AG04449 (cell line): ENCODE data around the gene USH2A.

ENCODE experiments used
- CTCF ChIA-PET: fragments of 350-600 bp; formaldehyde crosslinking; extraction: SDS; loops from one replicate; lab custom pipeline; 2021; ENCODE audit warnings: antibody characterized with exemption; lab: Yijun Ruan, JAX
- POLR2A ChIA-PET: fragments of 400-600, 350-600 bp; formaldehyde crosslinking; extraction: SDS; loops from one replicate; lab custom pipeline; 2020; ENCODE audit warnings: antibody characterized with exemption, inconsistent platforms; lab: Yijun Ruan, JAX
- DNase-seq: peaks from one replicate; pipeline ENCODE4 v3.0.0-alpha.2; 2010; ENCODE audit warnings: low read depth, low spot score
- H3K4me3 ChIP-seq: 2 replicates; pipeline ENCODE4 v1.5.1; 2011; ENCODE audit warnings: low read depth, mild to moderate bottlenecking, control low read depth, low read length
- TF ChIP-seq, protein P1 (sequence below): IDR thresholded peaks from one replicate; pipeline ENCODE4 v1.5.1; 2011; ENCODE audit warnings: mild to moderate bottlenecking, moderate library complexity, low read length, control low read depth, inconsistent platforms; ENCODE audit not compliant: insufficient read depth; ENCODE audit errors: missing control alignments

The USH2A gene, protein sequence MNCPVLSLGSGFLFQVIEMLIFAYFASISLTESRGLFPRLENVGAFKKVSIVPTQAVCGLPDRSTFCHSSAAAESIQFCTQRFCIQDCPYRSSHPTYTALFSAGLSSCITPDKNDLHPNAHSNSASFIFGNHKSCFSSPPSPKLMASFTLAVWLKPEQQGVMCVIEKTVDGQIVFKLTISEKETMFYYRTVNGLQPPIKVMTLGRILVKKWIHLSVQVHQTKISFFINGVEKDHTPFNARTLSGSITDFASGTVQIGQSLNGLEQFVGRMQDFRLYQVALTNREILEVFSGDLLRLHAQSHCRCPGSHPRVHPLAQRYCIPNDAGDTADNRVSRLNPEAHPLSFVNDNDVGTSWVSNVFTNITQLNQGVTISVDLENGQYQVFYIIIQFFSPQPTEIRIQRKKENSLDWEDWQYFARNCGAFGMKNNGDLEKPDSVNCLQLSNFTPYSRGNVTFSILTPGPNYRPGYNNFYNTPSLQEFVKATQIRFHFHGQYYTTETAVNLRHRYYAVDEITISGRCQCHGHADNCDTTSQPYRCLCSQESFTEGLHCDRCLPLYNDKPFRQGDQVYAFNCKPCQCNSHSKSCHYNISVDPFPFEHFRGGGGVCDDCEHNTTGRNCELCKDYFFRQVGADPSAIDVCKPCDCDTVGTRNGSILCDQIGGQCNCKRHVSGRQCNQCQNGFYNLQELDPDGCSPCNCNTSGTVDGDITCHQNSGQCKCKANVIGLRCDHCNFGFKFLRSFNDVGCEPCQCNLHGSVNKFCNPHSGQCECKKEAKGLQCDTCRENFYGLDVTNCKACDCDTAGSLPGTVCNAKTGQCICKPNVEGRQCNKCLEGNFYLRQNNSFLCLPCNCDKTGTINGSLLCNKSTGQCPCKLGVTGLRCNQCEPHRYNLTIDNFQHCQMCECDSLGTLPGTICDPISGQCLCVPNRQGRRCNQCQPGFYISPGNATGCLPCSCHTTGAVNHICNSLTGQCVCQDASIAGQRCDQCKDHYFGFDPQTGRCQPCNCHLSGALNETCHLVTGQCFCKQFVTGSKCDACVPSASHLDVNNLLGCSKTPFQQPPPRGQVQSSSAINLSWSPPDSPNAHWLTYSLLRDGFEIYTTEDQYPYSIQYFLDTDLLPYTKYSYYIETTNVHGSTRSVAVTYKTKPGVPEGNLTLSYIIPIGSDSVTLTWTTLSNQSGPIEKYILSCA (N-terminal part only)

DNA sequence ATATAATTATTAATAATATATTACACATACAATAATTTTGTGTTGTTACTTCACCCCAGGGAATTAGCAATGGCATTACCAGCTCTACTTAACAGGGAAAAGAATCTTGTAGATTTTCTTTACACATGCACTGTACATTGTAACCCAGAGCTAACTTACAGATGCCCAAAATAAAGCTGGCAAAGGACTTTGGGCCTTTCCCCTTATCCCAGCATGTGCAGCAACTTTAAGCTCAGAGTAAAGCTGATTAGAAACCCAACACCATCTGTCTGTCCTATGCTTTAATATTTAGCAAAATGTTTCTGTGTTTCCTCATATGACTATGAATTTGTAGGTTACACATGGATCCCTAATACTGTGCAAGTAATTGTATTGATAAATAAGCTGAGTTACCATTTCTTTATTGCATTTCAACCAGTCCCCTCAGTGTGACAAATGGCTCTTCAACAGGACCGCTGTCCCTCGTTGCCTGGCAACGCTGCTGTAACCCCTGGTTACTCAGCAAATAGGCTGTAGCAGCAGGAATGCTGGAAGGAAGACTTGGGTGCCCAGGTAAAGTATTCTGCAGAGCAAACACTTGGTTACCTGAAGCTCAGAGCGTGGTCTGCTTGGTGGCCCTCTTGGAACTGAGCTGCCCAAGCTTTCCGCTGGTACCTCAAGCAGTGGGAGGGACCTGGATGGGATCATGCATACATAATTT, at the start of gene USH2A:
Gene USH2A, minus strand, starts transcription at position 628 of the 700 bp plus-strand sequence. CDS start 1,112 bp downstream, outside the sequence.
- ChIA-PET CTCF (no interaction called here), POLR2A (no interaction called here)
- DNase-seq: no peak
- H3K4me3 ChIP-seq: no peak within 1 kb of the TSS
- TF ChIP-seq, protein P1, sequence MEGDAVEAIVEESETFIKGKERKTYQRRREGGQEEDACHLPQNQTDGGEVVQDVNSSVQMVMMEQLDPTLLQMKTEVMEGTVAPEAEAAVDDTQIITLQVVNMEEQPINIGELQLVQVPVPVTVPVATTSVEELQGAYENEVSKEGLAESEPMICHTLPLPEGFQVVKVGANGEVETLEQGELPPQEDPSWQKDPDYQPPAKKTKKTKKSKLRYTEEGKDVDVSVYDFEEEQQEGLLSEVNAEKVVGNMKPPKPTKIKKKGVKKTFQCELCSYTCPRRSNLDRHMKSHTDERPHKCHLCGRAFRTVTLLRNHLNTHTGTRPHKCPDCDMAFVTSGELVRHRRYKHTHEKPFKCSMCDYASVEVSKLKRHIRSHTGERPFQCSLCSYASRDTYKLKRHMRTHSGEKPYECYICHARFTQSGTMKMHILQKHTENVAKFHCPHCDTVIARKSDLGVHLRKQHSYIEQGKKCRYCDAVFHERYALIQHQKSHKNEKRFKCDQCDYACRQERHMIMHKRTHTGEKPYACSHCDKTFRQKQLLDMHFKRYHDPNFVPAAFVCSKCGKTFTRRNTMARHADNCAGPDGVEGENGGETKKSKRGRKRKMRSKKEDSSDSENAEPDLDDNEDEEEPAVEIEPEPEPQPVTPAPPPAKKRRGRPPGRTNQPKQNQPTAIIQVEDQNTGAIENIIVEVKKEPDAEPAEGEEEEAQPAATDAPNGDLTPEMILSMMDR: no peak

DNA sequence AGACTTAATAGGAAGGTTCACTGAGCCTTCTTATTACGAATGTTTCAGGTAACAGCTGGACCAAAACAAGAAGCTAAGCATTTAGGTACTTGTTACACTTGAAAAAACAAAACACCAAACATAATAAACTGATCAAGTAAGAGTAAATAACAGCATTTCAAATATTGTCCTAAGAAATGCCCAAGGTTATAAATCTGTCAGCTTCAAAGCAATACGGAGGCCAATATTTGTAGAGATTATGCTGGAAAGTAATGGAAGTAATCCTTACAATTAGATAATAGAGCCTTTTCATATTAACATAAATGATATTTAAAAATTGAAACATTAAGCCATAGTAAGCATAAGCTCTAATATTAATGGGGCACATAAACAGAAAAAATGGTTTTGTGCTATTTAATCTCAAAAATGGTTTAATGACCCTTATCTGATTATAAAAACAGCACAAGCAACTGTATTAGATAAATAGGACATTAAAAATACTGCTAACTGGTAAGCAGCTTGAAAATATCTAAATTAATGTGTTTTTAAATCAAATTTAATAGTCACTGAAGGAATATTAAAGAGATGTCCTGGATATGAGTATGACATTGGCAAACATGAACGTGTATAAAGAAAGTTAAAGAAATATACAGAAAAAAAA, 43.0 kb upstream of the USH2A start:
- ChIA-PET CTCF (no interaction called here), POLR2A (no interaction called here)
- TF ChIP-seq, protein P1: no peak
- H3K4me3 ChIP-seq: no peak overlapping the region
- DNase-seq: no peak

DNA sequence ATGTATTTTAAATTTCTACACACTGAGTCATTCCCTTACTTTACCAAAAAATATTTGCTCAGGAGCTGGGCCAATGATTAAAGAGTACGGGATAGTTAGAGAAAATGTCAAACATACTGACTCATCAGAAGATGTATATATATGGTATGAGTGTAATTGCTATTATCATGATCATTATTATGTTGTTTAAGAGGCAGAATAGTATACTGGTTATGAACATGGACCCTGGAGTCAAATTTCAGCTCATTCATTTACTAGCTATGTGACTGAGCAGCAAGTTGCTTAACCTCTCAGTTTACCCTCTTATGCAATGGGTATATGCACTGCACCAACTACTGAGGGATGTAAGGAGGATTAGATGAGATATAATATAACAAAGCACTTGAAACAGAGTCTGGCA, 41.2 kb upstream of the USH2A start:
- CTCF ChIA-PET: no interaction called here
- POLR2A ChIA-PET: no interaction called here

DNA sequence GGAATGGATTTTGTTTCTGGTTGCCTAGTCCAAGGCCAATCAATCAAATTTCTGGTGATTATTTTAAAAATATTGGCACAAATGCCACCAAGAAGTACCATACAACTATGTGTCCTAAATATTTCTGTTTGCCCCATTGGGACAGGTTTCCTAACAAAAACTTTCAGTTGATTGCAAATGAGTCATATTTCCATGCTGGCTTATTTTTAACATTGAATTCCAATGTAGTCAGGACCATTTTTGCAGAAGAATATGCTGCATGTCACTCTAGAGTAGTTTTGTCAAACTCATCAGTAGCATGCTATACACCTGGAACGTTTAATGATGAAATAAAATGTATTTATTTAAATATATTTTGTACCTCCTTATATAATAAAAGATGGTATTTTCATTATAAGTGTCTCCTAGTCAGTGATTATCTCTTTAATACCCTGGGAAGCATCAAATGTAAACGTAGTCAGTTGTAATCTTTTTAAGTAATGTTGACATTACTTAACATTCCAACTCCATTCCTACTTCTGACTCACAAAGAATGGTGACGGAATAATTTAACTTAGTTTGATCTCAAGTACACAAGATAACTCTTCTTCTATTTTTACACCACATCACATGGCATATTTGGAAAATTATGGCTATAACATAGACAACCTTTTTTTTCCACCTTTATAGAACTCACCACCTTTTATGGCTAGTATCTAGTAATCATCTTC, 39.0 kb upstream of the USH2A start:
- no peak overlapping the region for H3K4me3 ChIP-seq
- no peak for DNase-seq
- ChIA-PET POLR2A (no interaction called here), CTCF (no interaction called here)
- TF ChIP-seq, protein P1: no peak

More for the DNA sequence above, 41.2 kb upstream of the USH2A start:
- TF ChIP-seq, protein P1: no peak
- DNase-seq: peak; percentile 97
- H3K4me3 ChIP-seq: no peak overlapping the region

DNA sequence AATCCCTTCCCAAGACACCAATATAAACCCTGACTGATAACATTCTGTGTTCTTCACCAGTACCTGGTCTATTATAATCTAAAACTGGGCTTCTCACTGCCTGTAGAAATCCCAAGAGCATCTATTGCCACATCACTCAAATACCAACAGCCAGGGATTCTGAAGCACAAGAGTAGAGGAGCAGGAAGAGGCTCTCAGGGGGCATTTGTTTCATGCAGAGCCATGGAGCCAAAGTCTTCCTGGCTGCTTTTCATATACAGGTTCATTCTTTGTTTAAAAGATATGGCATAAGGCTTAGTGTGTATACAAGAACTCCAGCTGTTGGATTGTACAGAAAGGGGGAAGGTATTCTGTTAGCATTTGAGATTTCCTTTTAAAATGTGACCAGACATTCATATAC, 38.2 kb upstream of the USH2A start:
- H3K4me3 ChIP-seq: no peak overlapping the region
- no peak for DNase-seq
- TF ChIP-seq, protein P1: no peak
- ChIA-PET CTCF (no interaction called here), POLR2A (no interaction called here)
